HG03139 (cell line): ENCODE data around the gene TMED8.

Experiments used
- ATAC-seq: cut with Tn5 transposase; IDR thresholded peaks from one replicate; pipeline ENCODE4 v1.9.1; 2021; ENCODE audit not compliant: unreplicated experiment

TMED8 gene

GRCh38 chr14:77301103-77301502 is 75.8 kb downstream of the TMED8 start:
- ATAC-seq, result no peak

DNA sequence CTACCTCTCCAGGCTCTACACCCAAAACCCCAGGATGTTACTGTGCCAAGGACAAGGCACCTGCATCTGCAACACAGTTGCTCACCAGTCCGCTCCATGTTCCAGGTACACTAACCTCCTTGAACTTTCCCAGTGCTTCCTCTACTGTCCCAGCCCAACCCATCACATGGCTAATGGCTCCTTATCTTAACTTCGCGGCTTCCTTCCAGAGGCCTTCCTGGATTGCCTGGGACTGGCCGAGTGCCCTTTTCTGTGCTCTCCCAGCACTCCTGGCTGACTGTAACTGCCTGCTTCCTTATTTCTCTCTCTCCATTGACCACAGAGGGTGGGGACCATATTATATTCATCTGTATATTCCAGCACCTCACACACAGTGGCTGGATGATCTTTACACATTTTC is 77.1 kb downstream of the TMED8 start:
- ATAC-seq, result no peak

GRCh38 chr14:77296906-77297305 is 80.0 kb downstream of the TMED8 start:
- no peak for ATAC-seq

DNA sequence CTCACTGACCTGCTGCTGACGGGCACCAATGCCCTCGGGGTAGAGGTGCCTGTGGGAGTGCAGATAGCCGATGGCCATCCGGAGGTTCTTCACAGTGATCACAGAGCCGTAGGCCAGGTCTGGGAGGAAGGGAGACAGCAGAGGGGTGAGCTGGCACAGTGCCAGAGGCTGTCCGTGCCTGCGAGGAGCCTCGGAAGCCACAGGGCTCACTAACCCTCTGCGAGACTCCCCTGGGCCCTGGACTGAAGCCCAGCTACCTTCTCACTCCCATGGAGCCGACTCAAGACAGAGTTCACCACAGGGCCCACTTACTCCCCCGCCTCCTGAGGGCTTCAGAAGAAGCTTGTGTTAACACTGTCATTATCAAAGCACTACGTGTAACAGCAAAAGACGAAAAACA is 80.7 kb downstream of the TMED8 start:
- ATAC-seq, result no peak

GRCh38 chr14:77290705-77291104 is 86.2 kb downstream of the TMED8 start:
- ATAC-seq, result no peak

DNA sequence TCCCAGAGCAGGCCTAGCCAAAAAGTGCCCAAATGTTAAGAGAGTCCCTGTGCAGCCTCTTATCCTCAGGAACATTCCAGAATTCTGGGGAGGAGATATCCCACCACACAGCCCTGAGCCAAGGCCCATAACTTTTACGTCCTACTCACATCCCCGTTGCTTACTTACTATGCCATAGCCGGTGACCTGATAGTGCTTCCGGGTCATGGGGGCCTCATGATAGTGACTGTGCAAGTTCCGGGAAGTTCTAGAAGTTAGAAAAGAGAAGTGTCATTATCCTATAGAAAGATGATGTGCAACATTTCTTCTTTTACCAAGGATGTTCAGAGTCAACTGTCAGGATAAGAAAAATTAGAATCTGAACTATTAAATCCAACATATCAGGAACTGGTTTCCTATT is 90.3 kb downstream of the TMED8 start:
- ATAC-seq, result no peak
